VCaP (cell line): Measurements from ENCODE around the gene TFB2M.

ENCODE experiments used
- H3K27ac ChIP-seq: fragments of 450-650 bp; 2 replicates; pipeline ENCODE4 v1.5.1; 2017
- CTCF ChIP-seq: fragments of 450-650 bp; conservative IDR thresholded peaks from 2 replicates; pipeline ENCODE4 v1.5.1; 2017; ENCODE audit warnings: mild to moderate bottlenecking, moderate library complexity

TFB2M gene

GRCh38 chr1:246600579-246600978 lies 34.5 kb upstream of the TFB2M start:
- TF ChIP-seq CTCF, result no peak
- 0 out of 2 replicates have a peak overlapping the region, but pooled peaks have one; percentile 5 for H3K27ac ChIP-seq

DNA sequence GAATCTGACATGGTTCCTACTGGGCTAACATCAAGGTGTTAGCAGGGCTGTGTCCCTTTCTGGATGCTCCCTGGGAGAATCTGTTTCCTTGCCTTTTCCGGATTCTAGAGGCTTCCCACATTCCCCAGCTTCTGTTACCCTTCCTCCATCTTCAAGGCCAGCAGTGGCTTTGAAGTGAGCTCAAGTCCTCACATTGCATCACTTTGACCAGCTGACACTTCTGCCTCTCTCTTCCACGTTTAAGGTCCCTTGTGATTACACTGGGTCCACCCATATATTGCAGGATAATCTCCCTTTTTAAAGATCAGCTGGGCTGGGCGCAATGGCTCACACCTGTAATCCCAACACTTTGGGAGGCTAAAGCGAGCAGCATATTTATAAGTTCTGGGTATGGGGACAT lies 33.3 kb upstream of the TFB2M start:
- H3K27ac ChIP-seq, result no peak overlapping the region
- TF ChIP-seq CTCF, result no peak

DNA sequence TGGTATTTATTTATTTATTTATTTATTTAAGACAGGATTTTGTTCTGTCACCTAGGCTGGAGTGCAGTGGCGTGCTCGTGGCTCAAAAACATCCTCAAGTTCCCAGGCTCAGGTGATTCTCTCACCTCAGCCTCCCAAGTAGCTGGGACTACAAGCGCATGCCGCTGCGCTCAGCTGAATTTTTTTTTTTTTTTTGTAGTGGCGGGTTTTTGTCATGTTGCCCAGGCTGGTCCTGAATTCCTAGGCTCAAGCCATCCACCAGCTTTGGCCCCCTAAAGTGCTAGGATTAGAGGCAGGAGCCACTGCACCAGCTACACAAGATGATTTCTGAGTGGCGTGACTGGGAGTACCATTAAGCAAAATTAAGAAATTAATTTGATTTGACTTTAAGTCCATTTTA lies 31.9 kb upstream of the TFB2M start:
- peak overlapping the region; percentile 49 for H3K27ac ChIP-seq
- TF ChIP-seq CTCF, result no peak

DNA sequence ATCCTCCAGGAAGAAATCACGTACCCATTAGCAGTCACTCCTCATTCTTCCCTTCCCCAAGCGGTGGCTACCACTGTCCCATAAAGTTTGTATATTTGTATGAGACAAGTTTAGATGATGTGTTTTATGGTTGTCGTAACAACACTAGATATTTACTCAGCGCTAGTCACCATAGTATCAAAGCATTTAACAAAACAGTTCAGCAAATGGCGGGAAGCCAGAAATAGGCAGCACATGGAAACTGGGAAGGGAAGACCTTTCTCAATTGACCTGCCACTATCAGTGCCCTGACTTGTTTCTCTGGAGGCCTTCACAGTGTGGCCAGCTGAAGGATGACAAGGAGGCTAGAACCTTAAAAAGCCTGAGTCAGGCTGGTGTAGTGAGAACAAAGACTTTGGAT lies 31.3 kb upstream of the TFB2M start:
- H3K27ac ChIP-seq, result peak overlapping the region; percentile 49
- no peak for TF ChIP-seq CTCF

GRCh38 chr1:246595146-246595545 lies 29.1 kb upstream of the TFB2M start:
- H3K27ac ChIP-seq, result no peak overlapping the region
- TF ChIP-seq CTCF, result no peak

GRCh38 chr1:246592695-246593094 lies 26.6 kb upstream of the TFB2M start:
- no peak for TF ChIP-seq CTCF
- no peak overlapping the region for H3K27ac ChIP-seq

GRCh38 chr1:246591958-246592357 lies 25.9 kb upstream of the TFB2M start:
- no peak for TF ChIP-seq CTCF
- no peak overlapping the region for H3K27ac ChIP-seq

DNA sequence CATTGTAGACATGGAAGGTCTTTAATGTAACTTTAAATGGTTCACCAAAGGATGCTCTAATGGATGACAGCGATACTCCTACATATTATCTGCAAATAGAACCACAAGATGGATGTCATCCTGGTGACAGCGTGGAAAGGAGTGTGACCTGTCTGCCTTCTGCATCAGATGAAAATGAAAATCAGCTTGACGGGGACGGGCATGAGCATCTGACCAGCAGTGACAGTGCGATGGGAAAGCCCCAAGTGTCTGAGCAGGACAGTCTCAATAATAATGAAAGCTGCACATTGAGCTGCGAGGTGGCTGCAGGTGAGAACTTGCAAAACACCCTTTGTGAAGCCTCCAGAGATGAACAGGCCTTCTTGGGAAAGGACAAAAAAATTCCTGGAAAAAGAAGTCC lies 25.4 kb upstream of the TFB2M start:
- no peak for TF ChIP-seq CTCF

More for the DNA sequence above, 25.4 kb upstream of the TFB2M start:
- no peak overlapping the region for H3K27ac ChIP-seq
